HG03108 (cell line): Measurements from ENCODE around the gene HMGN4.
A peak's percentile ranks its signal among the peaks of the same experiment; 100 is the strongest.

ENCODE experiments used
- ATAC-seq: cut with Tn5 transposase; IDR thresholded peaks from one replicate; pipeline ENCODE4 v1.9.1; 2021; ENCODE audit warnings: moderate library complexity; ENCODE audit not compliant: unreplicated experiment

Gene HMGN4

GRCh38 chr6:26550250-26550993, 12.3 kb downstream of the HMGN4 start:
- ATAC-seq: no peak

GRCh38 chr6:26552205-26552604, 14.0 kb downstream of the HMGN4 start:
- no peak for ATAC-seq

GRCh38 chr6:26552640-26553188, 14.5 kb downstream of the HMGN4 start:
- no peak for ATAC-seq

- peak; percentile 32 for ATAC-seq
These were observed 15.1 kb downstream of the HMGN4 start for GRCh38 chr6:26553264-26553634.

- peak; percentile 29 for ATAC-seq
These were observed 15.7 kb downstream of the HMGN4 start for GRCh38 chr6:26553635-26554446.

GRCh38 chr6:26554447-26554696, 16.2 kb downstream of the HMGN4 start:
- no peak for ATAC-seq

GRCh38 chr6:26554697-26555504, 16.7 kb downstream of the HMGN4 start:
- ATAC-seq: no peak

- no peak for ATAC-seq
These were observed 17.5 kb downstream of the HMGN4 start for GRCh38 chr6:26555505-26556262.

GRCh38 chr6:26556263-26557070, 18.3 kb downstream of the HMGN4 start:
- ATAC-seq: no peak

GRCh38 chr6:26561533-26562466, 23.6 kb downstream of the HMGN4 start:
- ATAC-seq: no peak

- no peak for ATAC-seq
These were observed 25.3 kb downstream of the HMGN4 start for GRCh38 chr6:26563488-26563887.

- ATAC-seq: peak; percentile 52
These were observed 30.7 kb downstream of the HMGN4 start for GRCh38 chr6:26568601-26569432.

GRCh38 chr6:26569433-26569764, 31.2 kb downstream of the HMGN4 start:
- ATAC-seq: no peak

GRCh38 chr6:26570027-26570809, 32.1 kb downstream of the HMGN4 start:
- ATAC-seq: no peak

GRCh38 chr6:26571592-26572296, 33.6 kb downstream of the HMGN4 start:
- no peak for ATAC-seq

- no peak for ATAC-seq
These were observed 37.4 kb downstream of the HMGN4 start for GRCh38 chr6:26575494-26575939.

GRCh38 chr6:26576407-26576843, 38.3 kb downstream of the HMGN4 start:
- no peak for ATAC-seq
